ENCODE results near the gene TGM3.
"Not testable (repeated sequence)": the region's sequence is repeated elsewhere in the genome, so short reads cannot be mapped to it uniquely, and the experiment has no call there.

TGM3 gene

DNA sequence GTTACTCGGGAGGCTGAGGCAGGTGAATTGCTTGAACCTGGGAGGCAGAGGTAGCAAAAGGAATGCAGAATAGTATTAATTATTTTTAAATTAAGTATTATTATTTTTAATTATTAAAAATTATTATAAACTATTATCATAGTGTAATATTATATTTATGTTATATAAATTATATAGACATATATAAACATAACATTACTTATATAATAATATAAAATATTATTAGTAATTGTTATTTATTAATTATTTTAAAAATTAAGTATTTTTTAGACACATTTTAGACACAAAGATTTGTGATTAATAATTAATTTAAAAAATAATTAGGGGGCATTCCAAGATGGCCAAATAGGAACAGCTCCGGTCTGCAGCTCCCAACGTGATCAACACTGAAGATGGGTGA lies 31.7 kb upstream of the TGM3 start:
- TF ChIP-seq TARDBP (IDR thresholded peaks at IDR 0.05) (no peak), HDGF (IDR thresholded peaks at IDR 0.05; ENCODE audit: borderline replicate concordance) (no peak), SP1 (IDR thresholded peaks at IDR 0.05) (no peak), L3MBTL2 (conservative IDR thresholded peaks at IDR 0.05) (no peak), FOXK2 (IDR thresholded peaks at IDR 0.05) (no peak), BHLHE40 (IDR thresholded peaks at IDR 0.05; ENCODE audit: borderline replicate concordance) (no peak)
- TF ChIP-seq, protein P1, sequence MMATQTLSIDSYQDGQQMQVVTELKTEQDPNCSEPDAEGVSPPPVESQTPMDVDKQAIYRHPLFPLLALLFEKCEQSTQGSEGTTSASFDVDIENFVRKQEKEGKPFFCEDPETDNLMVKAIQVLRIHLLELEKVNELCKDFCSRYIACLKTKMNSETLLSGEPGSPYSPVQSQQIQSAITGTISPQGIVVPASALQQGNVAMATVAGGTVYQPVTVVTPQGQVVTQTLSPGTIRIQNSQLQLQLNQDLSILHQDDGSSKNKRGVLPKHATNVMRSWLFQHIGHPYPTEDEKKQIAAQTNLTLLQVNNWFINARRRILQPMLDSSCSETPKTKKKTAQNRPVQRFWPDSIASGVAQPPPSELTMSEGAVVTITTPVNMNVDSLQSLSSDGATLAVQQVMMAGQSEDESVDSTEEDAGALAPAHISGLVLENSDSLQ (IDR thresholded peaks at IDR 0.05): no peak
- CTCF ChIA-PET: no interaction called here
- no peak for DNase-seq (ENCODE audit: extremely low spot score)
- POLR2A ChIA-PET: no interaction called here

DNA sequence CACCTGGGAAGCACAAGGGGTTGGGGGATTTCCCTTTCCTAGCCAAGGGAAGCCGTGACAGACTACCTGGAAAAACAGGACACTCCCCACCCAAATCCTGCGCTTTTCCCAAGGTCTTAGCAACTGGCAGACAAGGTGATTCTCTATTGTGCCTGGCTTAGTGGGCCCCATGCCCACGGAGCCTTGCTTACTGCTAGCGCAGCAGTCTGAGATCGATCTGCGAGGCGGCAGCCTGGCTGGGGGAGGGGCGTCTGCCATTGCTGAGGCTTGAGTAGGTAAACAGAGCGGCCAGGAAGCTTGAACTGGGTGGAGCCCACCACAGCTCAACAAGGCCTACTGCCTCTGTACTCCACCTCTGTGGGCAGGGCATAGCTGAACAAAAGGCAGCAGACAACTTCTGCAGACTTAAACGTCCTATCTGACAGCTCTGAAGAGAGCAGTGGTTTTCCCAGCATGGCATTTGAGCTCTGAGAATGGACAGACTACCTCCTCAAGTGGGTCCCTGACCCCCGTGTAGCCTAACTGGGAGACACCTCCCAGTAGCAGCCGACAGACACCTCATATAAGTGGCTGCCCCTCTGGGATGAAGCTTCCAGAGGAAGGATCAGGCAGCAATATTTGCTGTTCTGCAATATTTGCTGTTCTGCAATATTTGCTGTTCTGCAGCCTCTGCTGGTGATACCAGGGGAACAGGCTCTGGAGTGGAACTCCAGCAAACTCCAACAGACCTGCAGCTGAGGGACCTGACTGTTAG lies 31.0 kb upstream of the TGM3 start:
- CTCF ChIA-PET: interaction anchor here (0.6 kb wide), 1 partner anchor 10 kb away, joined by 4 read pairs; no protein-coding TSS in a partner anchor
- DNase-seq (ENCODE audit: extremely low spot score); POLR2A ChIA-PET: not testable (repeated sequence)

DNA sequence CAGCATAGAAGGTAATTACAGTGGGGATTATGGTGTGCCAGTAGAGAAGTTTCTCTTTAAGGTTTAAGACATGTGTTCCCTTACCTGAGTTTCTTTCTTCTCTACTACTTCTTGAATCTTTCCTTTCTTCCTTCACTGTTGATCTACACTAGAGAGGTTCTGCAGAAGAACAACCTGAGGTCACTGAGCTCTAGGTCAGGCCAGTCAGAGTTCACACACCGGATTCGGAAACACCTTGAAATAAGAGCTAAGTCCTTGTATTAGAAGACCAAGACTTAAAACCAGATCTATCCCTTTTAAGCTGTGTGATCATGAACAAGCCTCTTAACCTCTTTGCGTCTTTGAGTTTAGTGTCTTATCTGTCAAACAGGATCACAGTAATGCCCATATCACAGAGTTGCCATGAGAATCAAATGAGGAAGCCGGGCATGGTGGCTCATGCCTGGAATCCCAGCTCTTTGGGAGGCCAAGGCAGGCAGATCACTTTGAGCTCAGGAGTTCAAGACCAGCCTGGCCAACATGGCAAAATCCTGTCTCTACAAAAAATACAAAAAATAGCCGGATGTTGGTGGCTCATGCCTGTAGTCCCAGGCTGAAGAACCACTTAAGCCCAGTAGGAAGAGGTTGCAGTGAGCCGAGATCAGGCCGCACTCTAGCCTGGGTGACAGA lies 22.0 kb upstream of the TGM3 start:
- ChIA-PET CTCF (interaction anchor here (0.5 kb wide), 1 partner anchor 112 kb away, joined by 4 read pairs; no protein-coding TSS in a partner anchor), POLR2A (no interaction called here)
- DNase-seq (ENCODE audit: extremely low spot score): no peak
- TF ChIP-seq SP1 (IDR thresholded peaks at IDR 0.05): no peak
- no peak for TF ChIP-seq L3MBTL2 (conservative IDR thresholded peaks at IDR 0.05)
- TF ChIP-seq SUZ12 (IDR thresholded peaks at IDR 0.05): no peak
- TF ChIP-seq ZNF384 (IDR thresholded peaks at IDR 0.05): no peak
- no peak for TF ChIP-seq ARNT (IDR thresholded peaks at IDR 0.05)
- no peak for TF ChIP-seq FOXA1 (IDR thresholded peaks at IDR 0.05)
- no peak for TF ChIP-seq FOXK2 (IDR thresholded peaks at IDR 0.05)
- no peak for TF ChIP-seq BHLHE40 (IDR thresholded peaks at IDR 0.05; ENCODE audit: borderline replicate concordance)
- no peak for TF ChIP-seq LEF1 (IDR thresholded peaks at IDR 0.05; ENCODE audit: borderline replicate concordance)
- no peak for TF ChIP-seq HDGF (IDR thresholded peaks at IDR 0.05; ENCODE audit: borderline replicate concordance)
- TF ChIP-seq TARDBP (IDR thresholded peaks at IDR 0.05): no peak
- TF ChIP-seq CTBP1 (IDR thresholded peaks at IDR 0.05; ENCODE audit: borderline replicate concordance): no peak
- TF ChIP-seq, protein P1 (IDR thresholded peaks at IDR 0.05): no peak
- no peak for TF ChIP-seq ELF4 (IDR thresholded peaks at IDR 0.05)
- TF ChIP-seq NFRKB (IDR thresholded peaks at IDR 0.05): no peak
- no peak for TF ChIP-seq FOXM1 (IDR thresholded peaks at IDR 0.05; ENCODE audit: borderline replicate concordance)

DNA sequence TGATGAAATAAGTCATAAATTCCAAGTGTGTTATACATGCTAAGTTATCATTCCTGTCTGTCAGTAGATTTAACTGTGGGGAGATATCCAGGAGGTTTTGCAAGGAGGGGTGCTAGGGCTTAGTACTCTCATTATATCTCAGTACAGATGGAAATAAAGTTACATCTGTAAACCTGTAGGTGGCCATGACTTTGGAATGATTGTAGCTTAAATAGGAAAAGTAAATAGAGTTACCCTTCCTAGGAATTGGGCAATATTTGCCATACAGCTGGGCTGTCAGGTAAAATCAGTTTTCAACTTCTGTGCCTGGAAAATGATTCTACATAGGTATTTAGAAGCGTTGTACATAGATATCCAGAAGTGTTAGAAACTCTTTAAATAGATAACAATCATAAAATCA lies 19.8 kb upstream of the TGM3 start:
- TF ChIP-seq SP1 (IDR thresholded peaks at IDR 0.05): no peak
- TF ChIP-seq HDGF (IDR thresholded peaks at IDR 0.05; ENCODE audit: borderline replicate concordance): no peak
- no peak for TF ChIP-seq ZNF384 (IDR thresholded peaks at IDR 0.05)
- no peak for TF ChIP-seq LEF1 (IDR thresholded peaks at IDR 0.05; ENCODE audit: borderline replicate concordance)
- TF ChIP-seq CTBP1 (IDR thresholded peaks at IDR 0.05; ENCODE audit: borderline replicate concordance): no peak
- no peak for TF ChIP-seq FOXK2 (IDR thresholded peaks at IDR 0.05)
- no peak for TF ChIP-seq BHLHE40 (IDR thresholded peaks at IDR 0.05; ENCODE audit: borderline replicate concordance)
- no peak for TF ChIP-seq SUZ12 (IDR thresholded peaks at IDR 0.05)
- TF ChIP-seq TARDBP (IDR thresholded peaks at IDR 0.05): no peak
- no peak for TF ChIP-seq NFRKB (IDR thresholded peaks at IDR 0.05)
- no peak for TF ChIP-seq ELF4 (IDR thresholded peaks at IDR 0.05)
- no peak for TF ChIP-seq ARNT (IDR thresholded peaks at IDR 0.05)
- no peak for TF ChIP-seq FOXM1 (IDR thresholded peaks at IDR 0.05; ENCODE audit: borderline replicate concordance)
- no peak for TF ChIP-seq FOXA1 (IDR thresholded peaks at IDR 0.05)
- no peak for TF ChIP-seq L3MBTL2 (conservative IDR thresholded peaks at IDR 0.05)
- TF ChIP-seq, protein P1 (IDR thresholded peaks at IDR 0.05): no peak
- no peak for DNase-seq (ENCODE audit: extremely low spot score)
- ChIA-PET POLR2A (no interaction called here), CTCF (no interaction called here)

DNA sequence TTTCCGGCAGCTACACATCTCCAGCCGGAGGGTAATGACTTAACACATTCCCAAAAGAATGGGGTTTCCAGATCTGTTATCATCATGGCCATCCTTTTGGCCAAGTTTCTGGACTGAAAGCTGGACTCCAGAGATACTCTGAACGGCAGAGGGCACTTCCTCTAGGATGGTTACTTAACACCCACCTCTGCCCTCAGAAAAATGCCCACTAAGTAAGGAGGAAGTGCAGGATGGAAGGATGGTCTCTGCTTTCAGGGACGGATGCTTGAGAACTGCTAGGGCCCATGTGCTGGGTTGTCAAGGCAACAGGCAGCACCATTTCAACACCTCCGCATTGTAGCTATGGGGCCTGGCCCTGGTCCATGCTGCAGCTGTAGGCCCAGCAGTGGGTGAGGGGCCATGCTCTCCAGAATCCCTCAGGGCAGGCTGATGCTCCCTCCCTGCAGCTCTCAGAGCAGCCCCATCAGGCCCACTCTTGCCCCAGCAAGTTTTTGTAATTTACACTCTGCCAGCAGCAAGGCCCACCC lies 16.5 kb upstream of the TGM3 start:
- TF ChIP-seq FOXK2 (IDR thresholded peaks at IDR 0.05): no peak
- POLR2A ChIA-PET: no interaction called here
- no peak for DNase-seq (ENCODE audit: extremely low spot score)
- CTCF ChIA-PET: interaction anchor here (0.7 kb wide), 1 partner anchor 114 kb away, joined by 4 read pairs; no protein-coding TSS in a partner anchor

DNA sequence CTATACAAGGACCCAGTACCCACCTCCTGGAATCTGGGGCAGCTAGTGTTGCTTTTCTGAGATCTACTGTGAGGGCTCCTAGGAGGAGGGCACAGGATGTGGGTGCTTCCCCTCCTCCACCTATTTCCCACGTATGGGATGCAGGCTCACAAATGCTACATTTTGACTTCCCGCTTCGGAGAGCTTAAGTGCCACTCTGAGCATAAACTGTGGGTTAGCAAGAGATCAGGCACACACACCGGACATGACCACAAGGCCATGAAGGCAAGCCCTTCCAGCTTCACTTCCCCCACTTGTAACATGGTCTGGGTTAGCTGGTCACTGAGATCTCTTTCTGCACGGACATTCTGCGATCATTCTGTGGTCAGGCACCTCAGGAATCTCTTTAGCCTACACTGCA lies 15.7 kb upstream of the TGM3 start:
- no peak for DNase-seq (ENCODE audit: extremely low spot score)
- TF ChIP-seq CTBP1 (IDR thresholded peaks at IDR 0.05; ENCODE audit: borderline replicate concordance) (no peak), SP1 (IDR thresholded peaks at IDR 0.05) (no peak), L3MBTL2 (conservative IDR thresholded peaks at IDR 0.05) (no peak), SUZ12 (IDR thresholded peaks at IDR 0.05) (no peak), ZNF384 (IDR thresholded peaks at IDR 0.05) (no peak), TARDBP (IDR thresholded peaks at IDR 0.05) (no peak), FOXK2 (IDR thresholded peaks at IDR 0.05) (no peak), BHLHE40 (IDR thresholded peaks at IDR 0.05; ENCODE audit: borderline replicate concordance) (no peak), NFRKB (IDR thresholded peaks at IDR 0.05) (no peak), FOXA1 (IDR thresholded peaks at IDR 0.05) (no peak), HDGF (IDR thresholded peaks at IDR 0.05; ENCODE audit: borderline replicate concordance) (no peak), ARNT (IDR thresholded peaks at IDR 0.05) (no peak), LEF1 (IDR thresholded peaks at IDR 0.05; ENCODE audit: borderline replicate concordance) (no peak), FOXM1 (IDR thresholded peaks at IDR 0.05; ENCODE audit: borderline replicate concordance) (no peak), ELF4 (IDR thresholded peaks at IDR 0.05) (no peak)
- TF ChIP-seq, protein P1 (IDR thresholded peaks at IDR 0.05): no peak
- ChIA-PET POLR2A (no interaction called here), CTCF (no interaction called here)
